Astrocyte (in vitro differentiated cells and primary cell): Measurements from ENCODE around the gene IQCH.

Source experiments
- CTCF ChIP-seq: IDR thresholded peaks from 2 replicates; pipeline ENCODE4 v1.5.1; 2011; ENCODE audit warnings: low read depth, mild to moderate bottlenecking, inconsistent platforms, low read length, moderate library complexity; ENCODE audit not compliant: insufficient read depth
- EZH2 ChIP-seq: IDR thresholded peaks from 2 replicates; pipeline ENCODE4 v1.6.1; 2012; ENCODE audit warnings: mild to moderate bottlenecking, low read length, inconsistent platforms; ENCODE audit not compliant: insufficient read depth

DNA sequence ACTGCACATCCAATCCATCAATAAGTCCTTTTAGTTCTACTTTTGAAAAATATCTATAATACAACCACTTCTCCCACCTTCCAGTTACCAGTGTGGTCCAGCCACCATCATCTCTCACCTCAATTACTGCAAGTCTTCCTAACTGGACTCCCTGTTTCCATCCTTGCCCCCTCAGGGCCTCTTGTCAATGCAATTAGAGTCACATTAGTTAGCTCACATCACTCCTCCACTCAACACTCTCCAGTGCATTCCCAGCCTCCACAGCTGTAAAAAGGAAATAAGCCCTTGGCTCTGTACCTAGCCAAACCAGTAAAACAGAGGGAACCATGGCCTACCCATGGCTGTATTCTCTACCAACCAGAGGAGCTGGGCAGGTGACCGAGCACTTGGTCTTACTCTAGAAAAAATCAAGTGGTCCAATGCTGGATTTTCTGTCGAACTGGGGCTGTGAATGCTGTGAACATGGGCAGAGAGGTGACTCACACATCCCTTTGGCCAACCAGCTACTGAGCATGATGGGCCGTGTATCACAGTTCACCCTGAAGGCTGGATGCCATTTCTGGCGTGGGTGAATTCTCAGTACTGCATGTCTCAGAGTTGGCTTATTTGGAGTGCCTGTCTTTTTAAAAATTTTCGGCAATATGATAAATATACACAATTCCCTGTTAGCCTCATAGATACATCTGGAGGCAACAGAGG is 203.9 kb downstream of the IQCH start:
- TF ChIP-seq CTCF (no peak), EZH2 (no peak)
